Esophagus squamous epithelium (tissue), 5 donors: ENCODE measurements around the gene STS. TPM values are rescaled to one million over a fixed set of nuclear protein-coding genes. Genes with fewer than 3 reads are reported as not detected.

Source experiments
- DNase-seq: peaks from one replicate; lab custom pipeline; 2025; lab: John Stamatoyannopoulos, UW
- H3K27ac ChIP-seq, 4 donors: fragments of 200-600 bp; sonication (generic); one replicate each; pipeline ENCODE4 v1.5.1; 2016 to 2019; ENCODE audit warnings: mild to moderate bottlenecking in 1 of 4
- H3K27me3 ChIP-seq, 4 donors: fragments of 200-600 bp; sonication (generic); 1 replicate in 3 of 4; 2 replicates in 1 of 4; pipeline versions ENCODE4 v1.5.1 to v1.6.0; 2017 to 2021; ENCODE audit warnings: antibody characterized with exemption in 1 of 4
- H3K36me3 ChIP-seq, 3 donors: fragments of 200-600 bp; sonication (generic); one replicate each; pipeline ENCODE4 v1.5.1; 2016 to 2019
- H3K4me1 ChIP-seq, 3 donors: fragments of 200-600 bp; sonication (generic); one replicate each; pipeline ENCODE4 v1.5.1; 2017 to 2019
- H3K4me3 ChIP-seq, 4 donors: fragments of 200-600 bp; sonication (generic); 1 replicate in 3 of 4; 2 replicates in 1 of 4; pipeline ENCODE4 v1.5.1; 2016 to 2019; ENCODE audit warnings: mild to moderate bottlenecking in 2 of 4, moderate library complexity in 1 of 4
- H3K9me3 ChIP-seq, 3 donors: fragments of 200-600 bp; sonication (generic); one replicate each; pipeline ENCODE4 v1.5.1; 2016 to 2019
- POLR2A ChIP-seq, 4 donors: fragments of 450-650 bp; IDR thresholded peaks; one replicate each; pipeline ENCODE4 v1.6.1; 2017; ENCODE audit warnings: antibody characterized with exemption in 4 of 4, mild to moderate bottlenecking in 4 of 4, moderate library complexity in 3 of 4
- WGBS, 2 donors: methylation state at CpG; one replicate each; pipeline ENCODE4 v1.1.5; 2018; 5-methylcytosine and 5-hydroxymethylcytosine counted together
- intact Hi-C: fragments of 100-400 bp; cut with DNase I; formaldehyde crosslinking; loops from one replicate; pipeline ENCODE4 v1.15.0; 2022
- total RNA-seq, 4 donors: library from RNA; depleted of rRNA; stranded (reverse); fragments of >200 nt; gene quantifications; one replicate each; pipeline ENCODE4 v1.1.0, GENCODE V29; 2016
- TF ChIP-seq, protein P1 (sequence below), 6 experiments: fragments of 450-650 bp in 4 of 6; fragments of 200-600 bp in 2 of 6; sonication (generic) in 2 of 6; IDR thresholded peaks; one replicate each; pipeline ENCODE4 v1.5.1; 2016 to 2019; ENCODE audit warnings: antibody characterized with exemption in 6 of 6, mild to moderate bottlenecking in 4 of 6, moderate library complexity in 4 of 6
- donor health status: DM: yes; HTN: yes; CAD: no.

The STS gene
- total RNA-seq, 4 donors from 2014 or later, result 1.5 to 4.8 (median 2.3) TPM

DNA sequence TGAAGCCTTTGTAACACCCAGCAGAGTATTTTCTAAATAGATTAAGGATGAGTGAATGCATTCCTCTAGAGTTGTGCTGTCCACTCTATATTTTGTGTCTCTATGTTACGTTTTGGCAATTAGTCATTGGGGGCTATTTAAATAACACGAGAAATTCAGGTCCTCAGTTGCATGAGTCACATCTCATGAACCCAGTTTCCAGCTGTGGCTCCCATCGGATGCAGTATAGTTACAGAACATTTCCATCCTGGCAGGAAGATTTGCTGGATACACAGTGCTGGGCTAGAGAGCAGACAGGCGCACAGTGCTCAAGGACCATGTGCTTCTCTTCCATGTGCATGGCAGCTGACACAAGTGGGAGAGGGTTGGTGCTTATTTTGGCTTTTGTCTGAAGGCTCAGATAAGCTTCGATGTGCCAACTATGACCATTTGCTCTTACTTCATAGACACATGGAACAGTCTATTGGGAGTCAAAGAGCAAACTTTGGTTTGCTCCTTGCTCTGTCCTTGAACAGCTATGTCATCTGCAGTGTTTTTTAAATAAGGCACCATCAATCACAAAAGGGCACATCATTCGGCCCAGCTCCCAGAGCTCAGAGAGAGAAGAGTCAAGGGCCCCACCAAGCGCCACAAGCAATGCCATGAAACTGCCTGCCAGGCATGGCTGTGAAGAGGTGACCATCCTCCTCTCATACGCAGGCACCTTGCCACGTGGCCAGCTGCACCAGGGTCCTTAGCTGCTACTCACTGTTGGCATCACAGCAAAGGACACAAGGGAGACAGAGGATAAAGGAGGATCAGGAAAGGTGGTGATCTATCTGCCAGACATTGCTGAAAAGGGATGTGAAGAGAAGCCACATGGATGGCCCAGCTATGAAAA, 8.1 kb upstream of the STS start:
- 91 to 94% methylated on average over 3 to 8 of the region's 9 CpGs for WGBS, 2 donors
- Histone ChIP-seq H3K4me1 (no peaks in the 10 kb centered on the region), H3K36me3 (no peaks in the 10 kb centered on the region), H3K27ac (no peak overlapping the region), H3K27me3 (no peaks in the 10 kb centered on the region), H3K4me3 (no peak overlapping the region), H3K9me3 (no peaks in the 10 kb centered on the region)
- no peak for TF ChIP-seq POLR2A (IDR thresholded peaks at IDR 0.05)
- DNase-seq, result no peak
- intact Hi-C loops, result no loop called here

DNA sequence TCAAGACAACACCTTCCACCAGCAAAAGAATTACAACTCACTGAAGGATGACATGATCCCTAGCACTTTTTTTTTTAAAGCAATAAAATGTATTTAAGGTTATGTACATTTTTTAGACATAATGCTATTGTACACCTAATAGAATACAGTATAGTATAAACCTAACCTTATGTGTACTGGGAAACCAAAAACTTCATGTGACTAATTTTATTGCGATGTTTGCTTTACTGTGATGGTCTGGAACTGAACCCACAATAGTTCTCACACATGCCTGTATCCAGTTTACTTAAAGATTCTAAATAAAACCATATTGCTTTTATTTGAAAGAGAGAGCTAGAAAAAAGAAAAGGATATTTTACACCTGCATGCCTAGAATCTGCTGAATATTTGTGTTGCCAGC, 4.4 kb upstream of the STS start:
- peaks cover 8 to 25% (median 10%) of the 10 kb centered on the region in 3 donors for H3K4me1 ChIP-seq
- WGBS, 2 donors, result 92 to 100% methylated on average over 1 of the region's 1 CpG
- H3K27ac ChIP-seq, result no peak overlapping the region
- H3K36me3 ChIP-seq, result no peaks in the 10 kb centered on the region
- DNase-seq, result no peak
- TF ChIP-seq POLR2A (IDR thresholded peaks at IDR 0.05), result no peak
- TF ChIP-seq, protein P1, sequence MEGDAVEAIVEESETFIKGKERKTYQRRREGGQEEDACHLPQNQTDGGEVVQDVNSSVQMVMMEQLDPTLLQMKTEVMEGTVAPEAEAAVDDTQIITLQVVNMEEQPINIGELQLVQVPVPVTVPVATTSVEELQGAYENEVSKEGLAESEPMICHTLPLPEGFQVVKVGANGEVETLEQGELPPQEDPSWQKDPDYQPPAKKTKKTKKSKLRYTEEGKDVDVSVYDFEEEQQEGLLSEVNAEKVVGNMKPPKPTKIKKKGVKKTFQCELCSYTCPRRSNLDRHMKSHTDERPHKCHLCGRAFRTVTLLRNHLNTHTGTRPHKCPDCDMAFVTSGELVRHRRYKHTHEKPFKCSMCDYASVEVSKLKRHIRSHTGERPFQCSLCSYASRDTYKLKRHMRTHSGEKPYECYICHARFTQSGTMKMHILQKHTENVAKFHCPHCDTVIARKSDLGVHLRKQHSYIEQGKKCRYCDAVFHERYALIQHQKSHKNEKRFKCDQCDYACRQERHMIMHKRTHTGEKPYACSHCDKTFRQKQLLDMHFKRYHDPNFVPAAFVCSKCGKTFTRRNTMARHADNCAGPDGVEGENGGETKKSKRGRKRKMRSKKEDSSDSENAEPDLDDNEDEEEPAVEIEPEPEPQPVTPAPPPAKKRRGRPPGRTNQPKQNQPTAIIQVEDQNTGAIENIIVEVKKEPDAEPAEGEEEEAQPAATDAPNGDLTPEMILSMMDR (IDR thresholded peaks at IDR 0.05), result no peak
- intact Hi-C loops, result no loop called here
- no peak overlapping the region for H3K4me3 ChIP-seq
- no peaks in the 10 kb centered on the region for H3K9me3 ChIP-seq
- H3K27me3 ChIP-seq, result no peaks in the 10 kb centered on the region

DNA sequence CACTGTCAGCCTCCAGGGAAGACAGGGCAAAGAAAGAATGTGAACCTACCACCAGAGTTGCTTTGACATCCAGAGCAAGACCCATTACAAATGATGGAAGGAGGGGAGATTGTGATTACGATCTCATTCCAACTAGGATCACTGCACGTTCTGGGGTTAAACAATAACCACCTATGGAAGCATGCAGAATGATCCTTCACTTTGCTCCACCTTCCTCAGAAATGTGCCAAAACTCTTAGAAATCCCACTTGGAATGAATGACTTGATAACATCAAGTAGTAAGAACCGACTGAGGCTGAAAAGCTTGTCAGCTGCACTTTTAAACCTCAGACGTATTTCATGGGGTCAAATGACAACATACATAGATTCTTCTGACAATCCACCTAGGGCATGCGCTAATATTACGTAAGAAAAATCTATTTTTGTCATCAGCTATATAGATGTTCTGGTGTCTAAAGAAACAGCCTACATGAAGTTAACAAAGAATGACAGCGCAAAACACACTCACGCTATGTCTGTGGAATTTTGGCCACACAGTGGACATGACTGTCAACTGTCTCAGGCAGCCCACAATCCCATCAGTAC, 3.5 kb upstream of the STS start:
- no peaks in the 10 kb centered on the region for H3K36me3 ChIP-seq
- TF ChIP-seq, protein P1 (IDR thresholded peaks at IDR 0.05), result no peak
- TF ChIP-seq POLR2A (IDR thresholded peaks at IDR 0.05), result no peak
- intact Hi-C loops, result no loop called here
- H3K27me3 ChIP-seq, result no peaks in the 10 kb centered on the region
- no peak overlapping the region for H3K4me3 ChIP-seq
- 86% methylated on average over 8 of the region's 8 CpGs for WGBS, 2 donors
- peaks cover 14 to 25% (median 14%) of the 10 kb centered on the region in 3 donors for H3K4me1 ChIP-seq
- no peak for DNase-seq
- no peak overlapping the region for H3K27ac ChIP-seq
- H3K9me3 ChIP-seq, result no peaks in the 10 kb centered on the region

DNA sequence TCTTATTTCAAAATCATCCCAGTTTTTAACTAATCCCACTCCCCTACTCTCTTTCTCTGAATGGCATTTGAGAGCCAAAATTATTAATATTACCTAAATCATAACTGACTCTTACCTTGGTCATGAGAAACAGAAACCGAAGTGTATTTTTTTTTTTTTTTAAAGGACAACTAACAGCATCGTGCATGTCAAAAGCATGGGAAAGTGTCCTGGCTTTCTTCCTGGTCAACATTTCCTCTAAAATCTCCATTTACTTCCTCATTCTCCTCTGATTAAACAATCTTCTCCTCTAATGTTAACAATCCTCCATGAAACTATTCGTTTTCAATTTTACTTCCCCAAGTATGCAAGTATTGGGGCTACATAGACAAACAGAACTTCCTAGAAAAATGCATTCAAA, 2.1 kb upstream of the STS start:
- TF ChIP-seq, protein P1 (IDR thresholded peaks at IDR 0.05), result no peak
- TF ChIP-seq POLR2A (IDR thresholded peaks at IDR 0.05), result no peak
- no peaks in the 10 kb centered on the region for H3K36me3 ChIP-seq
- H3K27me3 ChIP-seq, result no peaks in the 10 kb centered on the region
- 17 to 21% methylated on average over 3 of the region's 3 CpGs for WGBS, 2 donors
- peaks cover 14 to 25% (median 14%) of the 10 kb centered on the region in 3 donors for H3K4me1 ChIP-seq
- no peak for DNase-seq
- no peak overlapping the region for H3K4me3 ChIP-seq
- intact Hi-C loops, result no loop called here
- no peaks in the 10 kb centered on the region for H3K9me3 ChIP-seq
- H3K27ac ChIP-seq, result peak overlapping the region in 1 of 4 donors; percentile 5

DNA sequence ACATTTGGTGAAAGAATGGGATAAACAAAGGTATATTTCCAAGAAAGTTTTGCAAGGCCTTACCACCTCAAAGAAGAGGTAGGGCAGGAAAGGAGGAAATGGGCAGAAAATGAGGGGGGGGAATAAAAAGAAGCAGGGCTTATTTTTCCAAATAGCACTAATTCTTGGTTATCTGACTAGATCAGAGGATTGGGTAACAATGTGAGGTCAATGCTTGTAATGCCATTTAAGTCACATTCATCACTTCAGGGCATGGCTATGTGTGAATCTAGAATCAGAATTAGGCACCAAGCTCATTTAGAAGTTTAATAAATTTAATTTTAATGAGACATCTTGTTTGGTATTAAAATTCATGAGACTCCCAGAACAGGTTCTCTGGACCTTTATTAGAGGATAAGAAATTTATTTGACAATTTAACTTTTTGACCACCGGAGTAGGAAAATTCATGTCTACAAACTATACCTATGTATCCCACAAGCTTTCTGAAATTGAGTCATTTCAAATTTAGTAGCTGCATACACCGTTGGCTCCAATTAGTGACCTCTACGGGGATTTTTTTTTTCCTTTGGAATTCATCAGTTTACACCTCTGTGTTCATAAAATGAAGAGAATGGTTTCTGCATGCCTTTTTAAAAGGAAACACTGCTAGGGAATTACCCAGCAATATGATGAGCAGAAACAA, 1.4 kb upstream of the STS start:
- 62 to 74% methylated on average over 2 to 3 of the region's 3 CpGs for WGBS, 2 donors
- Histone ChIP-seq H3K36me3 (no peaks in the 10 kb centered on the region), H3K27ac (peak overlapping the region in 1 of 4 donors; percentile 5), H3K27me3 (no peaks in the 10 kb centered on the region), H3K9me3 (no peaks in the 10 kb centered on the region), H3K4me1 (peaks cover 14 to 25% (median 14%) of the 10 kb centered on the region in 3 donors), H3K4me3 (no peak overlapping the region)
- TF ChIP-seq POLR2A (IDR thresholded peaks at IDR 0.05), result no peak
- TF ChIP-seq, protein P1 (IDR thresholded peaks at IDR 0.05), result no peak
- no peak for DNase-seq
- intact Hi-C loops, result no loop called here
